ENCODE measurements around the gene LETM1. TPM values are rescaled to one million over a fixed set of nuclear protein-coding genes. Genes with fewer than 3 reads are reported as not detected.

The LETM1 gene
- total and polyA plus RNA-seq, 2 donors from 2014 or later = 20.0 to 46.4 TPM

GRCh38 chr4:1887052-1887451, 31.1 kb upstream of the LETM1 start:
- no peak overlapping the region for H3K27ac ChIP-seq (ENCODE audit: low read depth in 2 of 2, low read length in 2 of 2)
- no peaks in the 10 kb centered on the region for H3K4me1 ChIP-seq (ENCODE audit: control insufficient read depth in 2 of 3, insufficient read depth in 2 of 3, low read depth in 1 of 3, low read length in 3 of 3)
- no peaks in the 10 kb centered on the region for H3K9me3 ChIP-seq (ENCODE audit: control insufficient read depth in 2 of 3, insufficient read depth in 1 of 3, low read length in 3 of 3)
- no peak overlapping the region for H3K9ac ChIP-seq (ENCODE audit: low read length in 3 of 3)
- intact Hi-C loops (cut with DNase I) = no loop called here
- TF ChIP-seq, protein P1, sequence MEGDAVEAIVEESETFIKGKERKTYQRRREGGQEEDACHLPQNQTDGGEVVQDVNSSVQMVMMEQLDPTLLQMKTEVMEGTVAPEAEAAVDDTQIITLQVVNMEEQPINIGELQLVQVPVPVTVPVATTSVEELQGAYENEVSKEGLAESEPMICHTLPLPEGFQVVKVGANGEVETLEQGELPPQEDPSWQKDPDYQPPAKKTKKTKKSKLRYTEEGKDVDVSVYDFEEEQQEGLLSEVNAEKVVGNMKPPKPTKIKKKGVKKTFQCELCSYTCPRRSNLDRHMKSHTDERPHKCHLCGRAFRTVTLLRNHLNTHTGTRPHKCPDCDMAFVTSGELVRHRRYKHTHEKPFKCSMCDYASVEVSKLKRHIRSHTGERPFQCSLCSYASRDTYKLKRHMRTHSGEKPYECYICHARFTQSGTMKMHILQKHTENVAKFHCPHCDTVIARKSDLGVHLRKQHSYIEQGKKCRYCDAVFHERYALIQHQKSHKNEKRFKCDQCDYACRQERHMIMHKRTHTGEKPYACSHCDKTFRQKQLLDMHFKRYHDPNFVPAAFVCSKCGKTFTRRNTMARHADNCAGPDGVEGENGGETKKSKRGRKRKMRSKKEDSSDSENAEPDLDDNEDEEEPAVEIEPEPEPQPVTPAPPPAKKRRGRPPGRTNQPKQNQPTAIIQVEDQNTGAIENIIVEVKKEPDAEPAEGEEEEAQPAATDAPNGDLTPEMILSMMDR (IDR thresholded peaks at IDR 0.05; ENCODE audit: borderline replicate concordance, extremely low read depth, insufficient read depth) = no peak
- H3K36me3 ChIP-seq (ENCODE audit: control insufficient read depth in 2 of 3, insufficient read depth in 3 of 3, low read length in 3 of 3) = no peaks in the 10 kb centered on the region
- no peak for FAIRE-seq
- no peak for DNase-seq
- H3K27me3 ChIP-seq (ENCODE audit: control insufficient read depth, insufficient read depth, low read length) = no peaks in the 10 kb centered on the region
- no peak overlapping the region for H3K4me3 ChIP-seq (ENCODE audit: low read length in 3 of 3)

DNA sequence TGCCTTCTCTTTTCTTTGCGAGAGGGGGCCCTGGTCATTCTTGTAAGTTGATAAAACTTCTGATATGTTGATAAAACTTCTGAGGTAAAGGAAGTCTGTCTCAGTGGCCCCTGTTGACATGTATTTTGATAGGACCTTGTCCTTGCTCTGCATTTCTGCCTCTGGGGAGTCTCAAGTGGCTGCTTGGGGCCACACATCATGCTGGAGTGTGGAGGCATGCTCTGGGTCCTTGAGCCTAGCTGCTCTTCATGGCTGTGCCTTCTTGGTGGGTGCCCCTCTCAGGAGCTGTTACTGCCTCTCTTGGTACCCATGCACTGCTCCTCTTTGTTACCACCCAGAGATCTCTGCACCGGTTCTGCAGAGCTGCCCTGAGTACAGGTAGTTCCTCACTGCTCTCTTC, 29.5 kb upstream of the LETM1 start:
- no peak for FAIRE-seq
- intact Hi-C loops (cut with DNase I) = no loop called here
- Histone ChIP-seq H3K27ac (ENCODE audit: low read depth in 2 of 2, low read length in 2 of 2) (no peak overlapping the region), H3K27me3 (ENCODE audit: control insufficient read depth, insufficient read depth, low read length) (no peaks in the 10 kb centered on the region), H3K36me3 (ENCODE audit: control insufficient read depth in 2 of 3, insufficient read depth in 3 of 3, low read length in 3 of 3) (no peaks in the 10 kb centered on the region), H3K4me1 (ENCODE audit: control insufficient read depth in 2 of 3, insufficient read depth in 2 of 3, low read depth in 1 of 3, low read length in 3 of 3) (no peaks in the 10 kb centered on the region), H3K9ac (ENCODE audit: low read length in 3 of 3) (no peak overlapping the region), H3K4me3 (ENCODE audit: low read length in 3 of 3) (no peak overlapping the region), H3K9me3 (ENCODE audit: control insufficient read depth in 2 of 3, insufficient read depth in 1 of 3, low read length in 3 of 3) (no peaks in the 10 kb centered on the region)
- DNase-seq = no peak
- TF ChIP-seq, protein P1 (IDR thresholded peaks at IDR 0.05; ENCODE audit: borderline replicate concordance, extremely low read depth, insufficient read depth) = no peak

DNA sequence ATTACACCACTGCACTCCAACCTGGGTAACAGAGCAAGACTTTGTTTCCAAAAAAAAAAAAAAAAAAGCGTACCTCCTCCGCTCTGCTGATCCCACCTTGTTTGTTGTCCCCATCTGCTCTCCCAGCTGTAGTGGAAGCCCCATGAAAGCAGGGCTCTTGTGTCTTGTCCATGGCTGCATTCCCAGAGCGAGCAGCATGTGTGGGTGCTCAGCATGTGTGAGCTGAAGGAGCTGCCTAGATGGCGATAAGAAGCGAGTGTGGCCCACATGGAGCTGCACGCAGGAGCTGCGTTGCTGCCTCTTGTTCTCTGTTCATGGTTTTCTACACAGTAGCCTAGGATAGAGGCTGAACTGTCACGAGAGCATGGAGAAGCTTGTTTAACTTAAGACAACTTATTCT, 27.6 kb upstream of the LETM1 start:
- Histone ChIP-seq H3K27me3 (ENCODE audit: control insufficient read depth, insufficient read depth, low read length) (no peaks in the 10 kb centered on the region), H3K4me1 (ENCODE audit: control insufficient read depth in 2 of 3, insufficient read depth in 2 of 3, low read depth in 1 of 3, low read length in 3 of 3) (no peaks in the 10 kb centered on the region), H3K27ac (ENCODE audit: low read depth in 2 of 2, low read length in 2 of 2) (no peak overlapping the region), H3K9ac (ENCODE audit: low read length in 3 of 3) (no peak overlapping the region), H3K9me3 (ENCODE audit: control insufficient read depth in 2 of 3, insufficient read depth in 1 of 3, low read length in 3 of 3) (no peaks in the 10 kb centered on the region), H3K4me3 (ENCODE audit: low read length in 3 of 3) (no peak overlapping the region), H3K36me3 (ENCODE audit: control insufficient read depth in 2 of 3, insufficient read depth in 3 of 3, low read length in 3 of 3) (no peaks in the 10 kb centered on the region)
- intact Hi-C loops (cut with DNase I) = no loop called here
- TF ChIP-seq, protein P1 (IDR thresholded peaks at IDR 0.05; ENCODE audit: borderline replicate concordance, extremely low read depth, insufficient read depth) = no peak
- FAIRE-seq (no peak), DNase-seq (no peak)

DNA sequence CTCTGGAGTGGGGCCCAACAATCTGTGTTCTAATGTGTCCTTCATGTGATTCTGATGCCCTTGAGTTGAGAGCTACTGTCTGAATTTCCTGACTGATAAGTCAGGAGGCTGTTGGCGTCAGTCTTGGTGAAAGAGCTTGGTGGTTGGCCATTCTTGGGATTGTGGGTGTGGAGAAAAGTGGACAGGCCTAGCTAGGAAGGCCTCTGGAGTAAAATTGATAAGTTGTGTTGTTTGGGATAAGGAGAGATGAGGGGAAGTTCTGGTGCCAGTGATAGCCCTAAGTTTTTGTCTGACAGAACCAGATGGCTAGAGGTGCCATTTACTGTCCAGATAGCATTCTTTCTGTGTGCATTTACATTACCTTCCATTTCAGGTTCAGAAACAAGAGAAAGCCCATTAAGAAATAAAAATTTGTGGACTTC, 26.9 kb upstream of the LETM1 start:
- intact Hi-C loops (cut with DNase I) = no loop called here
- no peak overlapping the region for H3K27ac ChIP-seq (ENCODE audit: low read depth in 2 of 2, low read length in 2 of 2)
- FAIRE-seq (no peak), DNase-seq (no peak)
- no peaks in the 10 kb centered on the region for H3K4me1 ChIP-seq (ENCODE audit: control insufficient read depth in 2 of 3, insufficient read depth in 2 of 3, low read depth in 1 of 3, low read length in 3 of 3)
- TF ChIP-seq, protein P1 (IDR thresholded peaks at IDR 0.05; ENCODE audit: borderline replicate concordance, extremely low read depth, insufficient read depth) = no peak
- H3K9me3 ChIP-seq (ENCODE audit: control insufficient read depth in 2 of 3, insufficient read depth in 1 of 3, low read length in 3 of 3) = no peaks in the 10 kb centered on the region
- H3K27me3 ChIP-seq (ENCODE audit: control insufficient read depth, insufficient read depth, low read length) = no peaks in the 10 kb centered on the region
- H3K4me3 ChIP-seq (ENCODE audit: low read length in 3 of 3) = no peak overlapping the region
- no peaks in the 10 kb centered on the region for H3K36me3 ChIP-seq (ENCODE audit: control insufficient read depth in 2 of 3, insufficient read depth in 3 of 3, low read length in 3 of 3)
- no peak overlapping the region for H3K9ac ChIP-seq (ENCODE audit: low read length in 3 of 3)

All from kidney (tissue), 14 donors.